Right cardiac atrium (tissue), 5 donors: ENCODE data around the gene ZIC4. TPM values are rescaled to one million over a fixed set of nuclear protein-coding genes. Genes with fewer than 3 reads are reported as not detected.

Experiments
- ATAC-seq, 2 donors: fragments of 200-7000 bp; cut with Tn5 transposase; one replicate each; pipeline versions ENCODE4 v1.8.0 to v1.9.1; 2020; ENCODE audit warnings: moderate library complexity in 2 of 2, mild to moderate bottlenecking in 1 of 2
- DNase-seq, 3 donors: peaks; one replicate each; pipeline ENCODE4 v3.0.0-alpha.2; 2020
- H3K27ac ChIP-seq: one replicate; pipeline ENCODE4 v1.5.1; 2013; ENCODE audit warnings: mild to moderate bottlenecking, low read length, control low read depth, moderate library complexity
- H3K27me3 ChIP-seq: one replicate; pipeline ENCODE4 v1.6.1; 2013; ENCODE audit not compliant: control insufficient read depth, insufficient read depth
- H3K4me1 ChIP-seq: one replicate; pipeline ENCODE4 v1.6.1; 2013; ENCODE audit warnings: low read length; ENCODE audit not compliant: control insufficient read depth, insufficient read depth
- H3K4me3 ChIP-seq: one replicate; pipeline ENCODE4 v1.5.1; 2013; ENCODE audit warnings: low read length, control low read depth
- H3K9me3 ChIP-seq: one replicate; pipeline ENCODE4 v1.6.1; 2013; ENCODE audit warnings: low read length; ENCODE audit not compliant: control insufficient read depth
- WGBS: extraction: QIAGEN DNeasy Blood & Tissue Kit; methylation state at CpG from one replicate; pipeline ENCODE4 v1.1.7; 2013; 5-methylcytosine and 5-hydroxymethylcytosine counted together
- intact Hi-C, 4 donors: fragments of 100-400 bp; cut with DNase I; formaldehyde crosslinking; loops; one replicate each; pipeline versions ENCODE4 v1.11.0 to v1.14.0; 2022 to 2023
- long read RNA-seq, 4 donors: library from polyadenylated mRNA; unstranded; transcript quantifications; one replicate each; pipeline ENCODE4 v2.0.0, GENCODE V29; 2020 to 2021
- polyA plus RNA-seq: library from polyadenylated mRNA; stranded (reverse); fragments of 200-250 nt; gene quantifications from one replicate; pipeline ENCODE4 v1.2.3, GENCODE V29; 2013
- total RNA-seq, 4 donors: library from RNA; stranded (reverse); fragmentation: NEBNext Ultra II Directional; extraction: Animal tissue kit (Norgen Biotek cat#: 25700); gene quantifications; one replicate each; pipeline ENCODE4 v1.2.1, GENCODE V29; 2021
- donor health status: healthy with polysubstance abuse.
- donor health status: DM: no; HTN: yes; CAD: no.
- donor health status: DM: no; HTN: no; CAD: no.
- donor health status: DM: no; HTN: yes; CAD: no; lungs with severe emphysema.
- donor health status: DM: yes; HTN: yes; CAD: no.

The ZIC4 gene
- total RNA-seq (not detected), polyA plus RNA-seq (not detected)
- long read RNA-seq, donor 1, result 0 reads
- long read RNA-seq, donor 2, result 0 reads
- long read RNA-seq, donor 3, result 0 reads
- long read RNA-seq, donor 4, result 0 reads

GRCh38 chr3:147406028-147406931, at the start of gene ZIC4:
Gene ZIC4 (minus strand): TSS chr3:147406543. CDS start chr3:147402797, 3,746 bp downstream.
- 8% methylated on average over 25 of the region's 25 CpGs for WGBS
- Histone ChIP-seq H3K4me3 (no peak within 1 kb of the TSS), H3K4me1 (peaks cover 8% of the 10 kb centered on the region), H3K9me3 (no peaks in the 10 kb centered on the region), H3K27me3 (peaks cover 8% of the 10 kb centered on the region), H3K27ac (no peak within 1 kb of the TSS)
- ATAC-seq (no peak), DNase-seq (no peak)
- intact Hi-C loops, result no loop called here

GRCh38 chr3:147449669-147450068, 43.3 kb upstream of the ZIC4 start:
- DNase-seq (no peak), ATAC-seq (no peak)
- H3K27me3 ChIP-seq, result peaks cover 3% of the 10 kb centered on the region
- H3K4me1 ChIP-seq, result no peaks in the 10 kb centered on the region
- no peak overlapping the region for H3K27ac ChIP-seq
- no peaks in the 10 kb centered on the region for H3K9me3 ChIP-seq
- intact Hi-C loops, result no loop called here
- no peak overlapping the region for H3K4me3 ChIP-seq
- 30% methylated on average over 3 of the region's 3 CpGs for WGBS

GRCh38 chr3:147447224-147447623, 40.9 kb upstream of the ZIC4 start:
- H3K27me3 ChIP-seq, result no peaks in the 10 kb centered on the region
- ATAC-seq (no peak), DNase-seq (no peak)
- H3K27ac ChIP-seq, result no peak overlapping the region
- H3K4me1 ChIP-seq, result no peaks in the 10 kb centered on the region
- intact Hi-C loops, result no loop called here
- H3K9me3 ChIP-seq, result no peaks in the 10 kb centered on the region
- H3K4me3 ChIP-seq, result no peak overlapping the region

- Histone ChIP-seq H3K27ac (no peak overlapping the region), H3K27me3 (peaks cover 4% of the 10 kb centered on the region), H3K9me3 (no peaks in the 10 kb centered on the region), H3K4me1 (no peaks in the 10 kb centered on the region), H3K4me3 (no peak overlapping the region)
- 41% methylated on average over 3 of the region's 3 CpGs for WGBS
- DNase-seq (no peak), ATAC-seq (no peak)
- intact Hi-C loops, result no loop called here
Measured at GRCh38 chr3:147431751-147432150, 25.4 kb upstream of the ZIC4 start.

- Histone ChIP-seq H3K27me3 (peaks cover 6% of the 10 kb centered on the region), H3K9me3 (no peaks in the 10 kb centered on the region), H3K27ac (no peak overlapping the region), H3K4me1 (no peaks in the 10 kb centered on the region), H3K4me3 (no peak overlapping the region)
- no peak for ATAC-seq
- 93% methylated on average over 2 of the region's 2 CpGs for whole genome bisulfite sequencing
- DNase-seq, result no peak
- intact Hi-C loops, result no loop called here
Measured at GRCh38 chr3:147428754-147429153, 22.4 kb upstream of the ZIC4 start.

GRCh38 chr3:147428326-147428725, 22.0 kb upstream of the ZIC4 start:
- H3K9me3 ChIP-seq, result no peaks in the 10 kb centered on the region
- ATAC-seq, result no peak
- 84% methylated on average over 1 of the region's 1 CpG for WGBS
- H3K27me3 ChIP-seq, result peaks cover 6% of the 10 kb centered on the region
- no peak overlapping the region for H3K4me3 ChIP-seq
- intact Hi-C loops, result no loop called here
- H3K4me1 ChIP-seq, result no peaks in the 10 kb centered on the region
- no peak overlapping the region for H3K27ac ChIP-seq
- DNase-seq, result no peak

GRCh38 chr3:147427746-147428145, 21.4 kb upstream of the ZIC4 start:
- WGBS, result 72% methylated on average over 3 of the region's 3 CpGs
- Histone ChIP-seq H3K27ac (no peak overlapping the region), H3K4me3 (no peak overlapping the region), H3K27me3 (peaks cover 3% of the 10 kb centered on the region), H3K9me3 (no peaks in the 10 kb centered on the region), H3K4me1 (no peaks in the 10 kb centered on the region)
- ATAC-seq, result no peak
- no peak for DNase-seq
- intact Hi-C loops, result no loop called here

GRCh38 chr3:147426931-147427330, 20.6 kb upstream of the ZIC4 start:
- DNase-seq (no peak), ATAC-seq (no peak)
- no peaks in the 10 kb centered on the region for H3K9me3 ChIP-seq
- H3K4me1 ChIP-seq, result no peaks in the 10 kb centered on the region
- no peak overlapping the region for H3K27ac ChIP-seq
- 91% methylated on average over 2 of the region's 2 CpGs for WGBS
- intact Hi-C loops, result no loop called here
- H3K27me3 ChIP-seq, result peaks cover 7% of the 10 kb centered on the region
- H3K4me3 ChIP-seq, result no peak overlapping the region

- peaks cover 9% of the 10 kb centered on the region for H3K27me3 ChIP-seq
- intact Hi-C loops, result no loop called here
- ATAC-seq (no peak), DNase-seq (no peak)
- no peak overlapping the region for H3K27ac ChIP-seq
- H3K9me3 ChIP-seq, result no peaks in the 10 kb centered on the region
- 16% methylated on average over 1 of the region's 1 CpG for WGBS
- no peak overlapping the region for H3K4me3 ChIP-seq
- no peaks in the 10 kb centered on the region for H3K4me1 ChIP-seq
Measured at GRCh38 chr3:147425388-147425850, 19.1 kb upstream of the ZIC4 start.

GRCh38 chr3:147424581-147425387, 18.4 kb upstream of the ZIC4 start:
- intact Hi-C loops, result no loop called here
- no peak overlapping the region for H3K27ac ChIP-seq
- peaks cover 9% of the 10 kb centered on the region for H3K27me3 ChIP-seq
- peak overlapping the region; percentile 6 for H3K4me3 ChIP-seq
- DNase-seq, result no peak
- no peaks in the 10 kb centered on the region for H3K9me3 ChIP-seq
- no peaks in the 10 kb centered on the region for H3K4me1 ChIP-seq
- ATAC-seq, result no peak
- 13% methylated on average over 14 of the region's 14 CpGs for WGBS
